ENCODE data around the gene C5orf58.

The C5orf58 gene

DNA sequence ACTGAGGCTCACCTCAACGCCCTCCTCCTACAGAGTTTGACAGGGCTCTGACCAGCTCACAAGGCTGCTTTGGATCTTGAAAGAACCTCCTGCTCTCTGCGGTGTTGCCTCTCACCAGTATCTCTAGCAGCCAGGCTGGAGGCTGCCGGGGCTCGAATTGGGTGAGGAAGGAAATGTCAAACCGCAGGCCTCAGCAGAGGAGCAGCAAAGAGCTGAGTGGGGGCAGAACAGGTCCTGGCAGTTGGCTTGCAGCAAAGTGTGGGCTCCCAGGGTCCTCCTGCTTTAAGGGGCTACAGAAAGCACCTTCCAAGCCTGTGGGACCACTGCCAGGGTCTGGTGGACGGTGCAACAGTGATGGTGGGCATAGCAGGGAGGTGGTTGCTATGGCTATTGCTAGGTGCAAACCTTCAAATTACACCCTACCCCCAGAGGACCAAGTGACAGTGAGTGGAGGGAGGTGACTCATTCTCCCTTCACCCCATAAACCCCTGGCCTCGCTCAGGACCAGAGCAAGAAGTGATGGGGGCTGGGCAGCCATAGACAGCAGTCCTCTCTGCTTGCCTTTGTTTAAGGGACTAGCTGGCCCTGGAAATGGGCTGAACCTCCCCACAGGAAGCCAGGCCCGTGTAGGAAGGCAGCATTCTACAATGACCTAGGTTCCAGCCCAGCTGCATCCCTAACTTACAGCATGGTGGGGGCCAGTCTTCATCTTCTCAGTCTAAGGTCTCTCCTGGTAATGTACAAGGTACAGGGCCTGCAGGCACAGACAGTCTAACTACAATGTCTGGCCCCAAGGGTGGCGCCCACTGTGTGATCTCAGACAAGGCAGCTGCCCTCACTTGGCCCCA, 46.0 kb downstream of the C5orf58 start:
- peak; percentile 10 for DNase-seq (ENCODE audit: low read depth)
- no peak overlapping the region for H3K4me3 ChIP-seq (ENCODE audit: low read depth, low read length)
- TF ChIP-seq, protein P1, sequence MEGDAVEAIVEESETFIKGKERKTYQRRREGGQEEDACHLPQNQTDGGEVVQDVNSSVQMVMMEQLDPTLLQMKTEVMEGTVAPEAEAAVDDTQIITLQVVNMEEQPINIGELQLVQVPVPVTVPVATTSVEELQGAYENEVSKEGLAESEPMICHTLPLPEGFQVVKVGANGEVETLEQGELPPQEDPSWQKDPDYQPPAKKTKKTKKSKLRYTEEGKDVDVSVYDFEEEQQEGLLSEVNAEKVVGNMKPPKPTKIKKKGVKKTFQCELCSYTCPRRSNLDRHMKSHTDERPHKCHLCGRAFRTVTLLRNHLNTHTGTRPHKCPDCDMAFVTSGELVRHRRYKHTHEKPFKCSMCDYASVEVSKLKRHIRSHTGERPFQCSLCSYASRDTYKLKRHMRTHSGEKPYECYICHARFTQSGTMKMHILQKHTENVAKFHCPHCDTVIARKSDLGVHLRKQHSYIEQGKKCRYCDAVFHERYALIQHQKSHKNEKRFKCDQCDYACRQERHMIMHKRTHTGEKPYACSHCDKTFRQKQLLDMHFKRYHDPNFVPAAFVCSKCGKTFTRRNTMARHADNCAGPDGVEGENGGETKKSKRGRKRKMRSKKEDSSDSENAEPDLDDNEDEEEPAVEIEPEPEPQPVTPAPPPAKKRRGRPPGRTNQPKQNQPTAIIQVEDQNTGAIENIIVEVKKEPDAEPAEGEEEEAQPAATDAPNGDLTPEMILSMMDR (conservative IDR thresholded peaks at IDR 0.05; ENCODE audit: low read depth, low read length) = no peak

GRCh38 chr5:170279459-170279817, 46.7 kb downstream of the C5orf58 start:
- TF ChIP-seq, protein P1 (conservative IDR thresholded peaks at IDR 0.05; ENCODE audit: low read depth, low read length) = no peak
- H3K4me3 ChIP-seq (ENCODE audit: low read depth, low read length) = no peak overlapping the region
- DNase-seq (ENCODE audit: low read depth) = no peak

GRCh38 chr5:170280011-170280493, 47.3 kb downstream of the C5orf58 start:
- DNase-seq (ENCODE audit: low read depth) = peak; percentile 36
- TF ChIP-seq, protein P1 (conservative IDR thresholded peaks at IDR 0.05; ENCODE audit: low read depth, low read length) = no peak
- H3K4me3 ChIP-seq (ENCODE audit: low read depth, low read length) = no peak overlapping the region

- no peak overlapping the region for H3K4me3 ChIP-seq (ENCODE audit: low read depth, low read length)
- TF ChIP-seq, protein P1 (conservative IDR thresholded peaks at IDR 0.05; ENCODE audit: low read depth, low read length) = no peak
- DNase-seq (ENCODE audit: low read depth) = no peak
Observed at GRCh38 chr5:170283296-170283695, 50.5 kb downstream of the C5orf58 start.

DNA sequence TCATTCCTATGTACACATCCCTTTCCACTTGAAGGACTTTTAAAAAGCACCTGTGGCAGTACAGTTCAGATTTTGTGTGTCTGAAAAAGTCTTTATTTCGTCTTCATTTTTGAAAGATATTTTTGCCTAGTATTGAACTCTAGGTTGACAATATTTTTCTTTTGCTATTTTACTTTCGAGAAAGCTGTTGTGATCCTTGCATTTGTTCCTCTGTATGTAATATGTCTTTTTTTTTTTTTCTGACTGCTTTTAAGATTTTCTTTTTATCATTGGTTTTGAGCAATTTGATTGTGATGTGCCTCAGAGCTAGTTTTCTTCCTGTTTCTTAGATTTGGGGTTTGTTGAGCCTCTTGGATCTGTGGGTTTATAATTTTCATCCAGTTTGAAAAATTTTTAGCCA, 51.4 kb downstream of the C5orf58 start:
- TF ChIP-seq, protein P1 (conservative IDR thresholded peaks at IDR 0.05; ENCODE audit: low read depth, low read length) = no peak
- no peak for DNase-seq (ENCODE audit: low read depth)
- H3K4me3 ChIP-seq (ENCODE audit: low read depth, low read length) = no peak overlapping the region

DNA sequence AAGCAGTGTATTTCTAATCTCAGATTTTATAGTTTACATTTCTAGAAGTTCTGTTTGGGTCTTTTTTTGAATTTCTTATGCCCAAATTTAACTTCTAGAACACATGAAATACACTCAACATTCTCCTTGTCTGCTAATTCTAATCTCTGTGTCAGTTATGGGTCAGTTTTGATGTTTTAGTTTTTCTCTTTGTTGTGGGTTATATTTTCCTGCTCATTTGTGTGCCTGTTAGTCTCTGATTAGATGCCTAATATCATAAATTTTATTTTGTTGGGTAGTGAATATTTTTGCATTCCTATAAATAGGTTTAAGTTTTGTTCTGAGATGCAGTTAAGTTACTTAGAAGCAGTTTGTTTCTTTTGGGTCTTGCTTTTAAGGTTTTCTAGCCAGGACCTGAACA, 52.4 kb downstream of the C5orf58 start:
- TF ChIP-seq, protein P1 (conservative IDR thresholded peaks at IDR 0.05; ENCODE audit: low read depth, low read length) = no peak
- no peak for DNase-seq (ENCODE audit: low read depth)
- H3K4me3 ChIP-seq (ENCODE audit: low read depth, low read length) = no peak overlapping the region
